OCI-LY7 (cell line): Measurements from ENCODE around the gene MT1H. TPM values are rescaled to one million over a fixed set of nuclear protein-coding genes. Genes with fewer than 3 reads are reported as not detected.

ENCODE experiments used
- BruUV-seq: library from RNA; stranded (reverse); fragments of 400-500 nt; replicated peaks from 2 replicates; lab custom pipeline; 2021; lab: Mats Ljungman, UMichigan
- CTCF ChIA-PET: fragments of 300-600 bp; sonication (Branson Sonifier 250); formaldehyde crosslinking; loops from one replicate; lab custom pipeline; 2022; ENCODE audit warnings: antibody characterized with exemption; ENCODE audit not compliant: unreplicated experiment; lab: Charles Lee
- POLR2A ChIA-PET: fragments of 300-600 bp; sonication (Branson Sonifier 250); formaldehyde crosslinking; loops from one replicate; lab custom pipeline; 2022; ENCODE audit warnings: antibody characterized with exemption; lab: Charles Lee
- DNase-seq: peaks from one replicate; pipeline ENCODE4 v3.0.0-alpha.2; 2015; ENCODE audit warnings: low spot score
- H2AFZ ChIP-seq: fragments of 200-600 bp; sonication (generic), shearing (Covaris generic); 2 replicates; pipeline ENCODE4 v1.6.1; 2014; ENCODE audit warnings: mild to moderate bottlenecking, antibody characterized with exemption, low read length, moderate library complexity
- H3K27ac ChIP-seq: fragments of 200-600 bp; sonication (generic); 2 replicates; pipeline ENCODE4 v1.5.1; 2014; ENCODE audit warnings: mixed run types, low read depth, mild to moderate bottlenecking, moderate library complexity, low read length, inconsistent platforms; ENCODE audit not compliant: poor library complexity, severe bottlenecking
- H3K36me3 ChIP-seq: fragments of 200-600 bp; sonication (generic); 2 replicates; pipeline ENCODE4 v1.6.1; 2014; ENCODE audit warnings: mild to moderate bottlenecking, antibody characterized with exemption, low read length, moderate library complexity, mixed read lengths; ENCODE audit not compliant: insufficient read depth
- H3K4me1 ChIP-seq: fragments of 200-600 bp; sonication (generic); 2 replicates; pipeline ENCODE4 v1.5.1; 2014; ENCODE audit warnings: mild to moderate bottlenecking, low read length; ENCODE audit not compliant: insufficient read depth, poor library complexity, severe bottlenecking
- H3K4me2 ChIP-seq: fragments of 200-600 bp; sonication (generic); 2 replicates; pipeline ENCODE4 v1.6.1; 2014; ENCODE audit warnings: mild to moderate bottlenecking, low read length
- H3K4me3 ChIP-seq: fragments of 200-600 bp; sonication (generic); 2 replicates; pipeline ENCODE4 v1.5.1; 2014; ENCODE audit warnings: mild to moderate bottlenecking, low read depth, low read length; ENCODE audit not compliant: poor library complexity, severe bottlenecking
- H3K79me2 ChIP-seq: fragments of 200-600 bp; sonication (generic); 2 replicates; pipeline ENCODE4 v1.6.1; 2016; ENCODE audit warnings: low read depth, mild to moderate bottlenecking, low read length, moderate library complexity, mixed read lengths; ENCODE audit not compliant: insufficient read depth
- H3K9me2 ChIP-seq: fragments of 200-600 bp; sonication (generic); 2 replicates; pipeline ENCODE4 v1.6.1; 2016; ENCODE audit warnings: mild to moderate bottlenecking, low read length, mixed read lengths; ENCODE audit not compliant: insufficient read depth
- H3K9me3 ChIP-seq: fragments of 200-600 bp; sonication (generic); 2 replicates; pipeline ENCODE4 v1.6.1; 2014; ENCODE audit warnings: mild to moderate bottlenecking, mixed run types, low read length, mixed read lengths
- H4K20me1 ChIP-seq: fragments of 200-600 bp; sonication (generic); 2 replicates; pipeline ENCODE4 v1.6.1; 2014; ENCODE audit warnings: mild to moderate bottlenecking, antibody characterized with exemption, low read length, moderate library complexity, mixed read lengths; ENCODE audit not compliant: insufficient read depth
- CTCF ChIP-seq: fragments of 200-600 bp; sonication (generic); conservative IDR thresholded peaks from 2 replicates; pipeline ENCODE4 v1.5.1; 2014; ENCODE audit warnings: mild to moderate bottlenecking, antibody characterized with exemption, low read length, moderate library complexity, mixed read lengths
- EZH2phosphoT487 ChIP-seq: fragments of 200-600 bp; sonication (generic); IDR thresholded peaks from 2 replicates; pipeline ENCODE4 v1.6.1; 2018; ENCODE audit warnings: low read depth, borderline replicate concordance, mild to moderate bottlenecking, mixed run types, antibody characterized with exemption, low read length, moderate library complexity, mixed read lengths
- intact Hi-C: fragments of 100-400 bp; cut with micrococcal nuclease; formaldehyde crosslinking; loops from one replicate; pipeline ENCODE4 v1.10.0; 2022; ENCODE audit not compliant: unreplicated experiment
- total RNA-seq, 2 experiments: library from RNA; depleted of rRNA in 1 of 2; stranded (reverse); fragments of >200 nt in 1 of 2; shearing (Covaris generic) in 1 of 2; gene quantifications; 2 replicates each; pipeline ENCODE4 v1.2.3, GENCODE V29; 2014 to 2022

Gene MT1H
- total RNA-seq, 2 experiments from 2014 or later: not detected

- ChIA-PET CTCF (no interaction called here), POLR2A (interaction anchor here (0.5 to 0.6 kb wide), 2 partner anchors 105 to 138 kb away, joined by 3 read pairs; no protein-coding TSS in a partner anchor)
Measured at GRCh38 chr16:56643080-56643778, 26.4 kb upstream of the MT1H start.

DNA sequence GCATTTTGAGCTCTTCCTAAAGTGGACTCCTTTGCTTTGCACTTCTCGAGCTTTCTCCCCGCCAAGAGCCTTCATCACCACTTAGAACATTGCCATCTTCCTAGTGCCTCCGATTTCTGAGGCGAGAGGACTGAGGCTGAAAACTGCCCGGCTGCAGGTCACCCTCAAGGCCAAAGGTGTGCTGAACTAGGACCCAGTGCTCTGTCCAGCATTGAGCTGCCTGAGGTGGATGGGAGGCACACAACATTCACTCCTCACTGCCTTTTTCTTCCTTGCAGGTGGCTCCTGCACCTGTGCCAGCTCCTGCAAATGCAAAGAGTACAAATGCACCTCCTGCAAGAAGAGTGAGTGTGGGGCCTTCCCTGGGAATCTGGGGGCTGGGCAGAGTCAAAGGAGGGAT lies 25.8 kb upstream of the MT1H start:
- Histone ChIP-seq H3K79me2 (no peaks in the 10 kb centered on the region), H2AFZ (no peak overlapping the region), H3K4me1 (no peaks in the 10 kb centered on the region), H3K9me3 (no peaks in the 10 kb centered on the region), H3K4me2 (no peak overlapping the region), H4K20me1 (no peaks in the 10 kb centered on the region), H3K4me3 (no peak overlapping the region), H3K36me3 (no peaks in the 10 kb centered on the region), H3K9me2 (no peaks in the 10 kb centered on the region), H3K27ac (no peak overlapping the region)
- ChIA-PET POLR2A (interaction anchor here (0.6 kb wide), 1 partner anchor 138 kb away, joined by 3 read pairs; no protein-coding TSS in a partner anchor), CTCF (no interaction called here)
- intact Hi-C loops: no loop called here
- no TSS peak for BruUV-seq
- TF ChIP-seq EZH2phosphoT487 (no peak), CTCF (no peak)
- no peak for DNase-seq

More at GRCh38 chr16:56643080-56643778, 26.4 kb upstream of the MT1H start:
- TF ChIP-seq CTCF (no peak), EZH2phosphoT487 (no peak)
- H3K36me3 ChIP-seq: no peaks in the 10 kb centered on the region
- no peak overlapping the region for H3K27ac ChIP-seq
- intact Hi-C loops: no loop called here
- BruUV-seq: no TSS peak
- no peaks in the 10 kb centered on the region for H3K9me2 ChIP-seq
- H3K4me3 ChIP-seq: no peak overlapping the region
- H3K79me2 ChIP-seq: no peaks in the 10 kb centered on the region
- H3K9me3 ChIP-seq: no peaks in the 10 kb centered on the region
- H3K4me2 ChIP-seq: no peak overlapping the region
- no peak for DNase-seq
- no peaks in the 10 kb centered on the region for H3K4me1 ChIP-seq
- no peaks in the 10 kb centered on the region for H4K20me1 ChIP-seq
- no peak overlapping the region for H2AFZ ChIP-seq

DNA sequence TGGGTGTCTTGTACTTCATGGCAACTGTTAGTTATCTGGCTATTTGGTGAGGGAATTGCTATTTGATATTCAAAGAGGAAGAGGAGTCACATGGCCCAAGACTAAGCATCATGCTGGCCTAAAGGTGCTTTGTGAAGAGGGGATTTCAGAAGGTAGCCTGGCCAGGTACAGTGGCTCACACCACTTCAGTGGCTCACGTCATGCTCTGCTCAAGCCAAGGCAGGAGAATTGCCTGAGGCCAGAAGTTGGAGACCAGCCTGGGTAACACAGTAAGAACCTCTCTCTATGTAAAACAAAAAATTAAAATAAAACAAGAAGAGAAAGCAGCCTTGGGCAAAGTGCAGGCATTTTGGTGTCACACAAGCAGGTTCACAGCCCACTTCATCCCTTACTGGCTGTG lies 24.3 kb upstream of the MT1H start:
- no peak for DNase-seq
- ChIA-PET CTCF (no interaction called here), POLR2A (no interaction called here)
- TF ChIP-seq CTCF (no peak), EZH2phosphoT487 (no peak)
- H4K20me1 ChIP-seq: no peaks in the 10 kb centered on the region
- H3K36me3 ChIP-seq: no peaks in the 10 kb centered on the region
- no peaks in the 10 kb centered on the region for H3K4me1 ChIP-seq
- H3K27ac ChIP-seq: no peak overlapping the region
- H3K9me3 ChIP-seq: no peaks in the 10 kb centered on the region
- H3K4me3 ChIP-seq: no peak overlapping the region
- BruUV-seq: no TSS peak
- intact Hi-C loops: no loop called here
- no peaks in the 10 kb centered on the region for H3K9me2 ChIP-seq
- no peak overlapping the region for H3K4me2 ChIP-seq
- no peaks in the 10 kb centered on the region for H3K79me2 ChIP-seq
- H2AFZ ChIP-seq: no peak overlapping the region
